ENCODE data around the gene SUPT4H1. TPM values are rescaled to one million over a fixed set of nuclear protein-coding genes. Genes with fewer than 3 reads are reported as not detected.

Gene SUPT4H1
- total RNA-seq, 5 donors from 2014 or later (not counting 1 experiment from before 2014, with no cell fraction given): 40.5 to 77.3 (median 63.2) TPM

- Mint-ChIP-seq H3K27me3 (no peaks in the 10 kb centered on the region), H3K4me3 (no peak overlapping the region), H3K4me1 (peaks cover 0 to 6% (median 5%) of the 10 kb centered on the region in 3 donors), H3K9me3 (no peaks in the 10 kb centered on the region), H3K36me3 (peaks cover 3% of the 10 kb centered on the region), H3K27ac (no peak overlapping the region)
- CTCF ChIA-PET: interaction anchor here (0.6 to 2.4 kb wide), 7 partner anchors 10 to 183 kb away, joined by 3 to 12 read pairs (median 4); partner anchors contain the start of gene HSF5 (in 1 of the 2)
- WGBS (ENCODE audit: insufficient coverage): 92% methylated on average over 10 of the region's 14 CpGs
- H3K36me3 ChIP-seq (ENCODE audit: control insufficient read depth in 2 of 2, extremely low read depth in 1 of 2, insufficient read depth in 1 of 2, low read length in 1 of 2): peaks cover 0 to 33% of the 10 kb centered on the region in 2 donors
- DNase-seq (no peak), ATAC-seq (replicated peaks in 1 of 4) (no peak)
- peaks cover 0 to 9% of the 10 kb centered on the region in 2 experiments for H3K4me1 ChIP-seq (ENCODE audit: control insufficient read depth in 1 of 2, extremely low read depth in 1 of 2, insufficient read depth in 2 of 2, low read length in 2 of 2)
- H3K4me3 ChIP-seq (ENCODE audit: control insufficient read depth in 1 of 2, extremely low read depth in 1 of 2, low read length in 1 of 2): no peak overlapping the region
- no peaks in the 10 kb centered on the region for H3K9me3 ChIP-seq
- H3K27me3 ChIP-seq (replicated peaks in 1 of 2; ENCODE audit: control insufficient read depth in 2 of 2, extremely low read depth in 1 of 2, insufficient read depth in 2 of 2, low read length in 1 of 2): no peaks in the 10 kb centered on the region
- H3K27ac ChIP-seq (ENCODE audit: low read length): no peak overlapping the region
- POLR2A ChIA-PET: no interaction called here
These were observed 47.1 kb downstream of the SUPT4H1 start for GRCh38 chr17:58304750-58305486.

DNA sequence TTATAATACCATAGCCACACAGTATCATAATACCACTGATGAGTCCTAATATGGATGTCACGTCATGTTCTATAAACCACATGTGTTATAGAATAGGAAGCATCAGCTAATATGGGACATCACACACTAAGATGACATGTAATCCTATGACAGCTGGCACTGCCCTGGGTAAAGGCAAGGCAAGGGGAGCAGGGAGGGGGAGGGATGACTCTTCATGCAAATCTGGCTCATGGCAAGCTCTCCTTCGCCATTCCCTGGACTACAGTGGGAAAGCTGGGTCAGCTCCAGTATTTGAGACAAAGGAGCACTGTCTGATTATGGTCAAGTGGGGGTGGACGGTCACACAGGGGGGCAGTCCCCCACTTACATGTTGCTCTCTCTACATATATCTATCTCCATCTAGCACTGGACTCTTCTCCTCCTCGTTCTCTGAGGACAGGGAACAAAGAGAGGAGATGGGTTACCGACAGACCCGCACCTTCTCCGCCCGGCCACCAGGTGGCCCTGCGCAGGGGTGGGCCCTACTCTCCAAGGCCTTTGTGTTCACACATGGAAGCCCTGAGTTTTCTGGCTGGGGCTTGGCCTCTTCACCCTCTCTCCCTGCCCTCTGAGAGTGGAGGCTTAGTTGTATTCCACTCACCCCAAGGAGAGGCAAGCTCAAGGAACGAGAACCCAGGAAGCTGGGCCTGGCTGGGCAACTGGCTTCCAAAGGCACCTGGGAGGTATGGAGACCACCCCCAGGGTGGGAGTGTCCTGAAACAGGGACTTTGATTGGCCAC lies 47.8 kb downstream of the SUPT4H1 start:
- H3K27me3 ChIP-seq (replicated peaks in 1 of 2; ENCODE audit: control insufficient read depth in 2 of 2, extremely low read depth in 1 of 2, insufficient read depth in 2 of 2, low read length in 1 of 2): no peaks in the 10 kb centered on the region
- ATAC-seq (replicated peaks in 1 of 4) (peak; percentile 85 to 90 (median 86)), DNase-seq (peak in 34 of 35 experiments; percentile 28 to 73 (median 54))
- CTCF ChIA-PET: interaction anchor here (0.8 to 2.4 kb wide), 8 partner anchors 14 to 184 kb away, joined by 3 to 12 read pairs (median 5); partner anchors contain the start of genes HSF5 (in 1 of the 2) and RNF43 (in 1 of the 2)
- Mint-ChIP-seq H3K27me3 (no peaks in the 10 kb centered on the region), H3K9me3 (no peaks in the 10 kb centered on the region), H3K36me3 (peaks cover 1% of the 10 kb centered on the region), H3K4me1 (peaks cover 0 to 6% (median 5%) of the 10 kb centered on the region in 3 donors), H3K27ac (no peak overlapping the region), H3K4me3 (no peak overlapping the region)
- H3K9me3 ChIP-seq: no peaks in the 10 kb centered on the region
- H3K4me3 ChIP-seq (ENCODE audit: control insufficient read depth in 1 of 2, extremely low read depth in 1 of 2, low read length in 1 of 2): no peak overlapping the region
- H3K36me3 ChIP-seq (ENCODE audit: control insufficient read depth in 2 of 2, extremely low read depth in 1 of 2, insufficient read depth in 1 of 2, low read length in 1 of 2): peaks cover 0 to 25% of the 10 kb centered on the region in 2 donors
- POLR2A ChIA-PET: no interaction called here
- 47% methylated on average over 5 of the region's 10 CpGs for WGBS (ENCODE audit: insufficient coverage)
- H3K4me1 ChIP-seq (ENCODE audit: control insufficient read depth in 1 of 2, extremely low read depth in 1 of 2, insufficient read depth in 2 of 2, low read length in 2 of 2): peaks cover 0 to 9% of the 10 kb centered on the region in 2 experiments
- no peak overlapping the region for H3K27ac ChIP-seq (ENCODE audit: low read length)

GRCh38 chr17:58302919-58303585 lies 48.9 kb downstream of the SUPT4H1 start:
- Histone ChIP-seq H3K9me3 (no peaks in the 10 kb centered on the region), H3K4me1 (ENCODE audit: control insufficient read depth in 1 of 2, extremely low read depth in 1 of 2, insufficient read depth in 2 of 2, low read length in 2 of 2) (peaks cover 0 to 9% of the 10 kb centered on the region in 2 experiments), H3K27ac (ENCODE audit: low read length) (no peak overlapping the region), H3K4me3 (ENCODE audit: control insufficient read depth in 1 of 2, extremely low read depth in 1 of 2, low read length in 1 of 2) (no peak overlapping the region), H3K27me3 (replicated peaks in 1 of 2; ENCODE audit: control insufficient read depth in 2 of 2, extremely low read depth in 1 of 2, insufficient read depth in 2 of 2, low read length in 1 of 2) (no peaks in the 10 kb centered on the region), H3K36me3 (ENCODE audit: control insufficient read depth in 2 of 2, extremely low read depth in 1 of 2, insufficient read depth in 1 of 2, low read length in 1 of 2) (peaks cover 0 to 16% of the 10 kb centered on the region in 2 donors)
- WGBS (ENCODE audit: insufficient coverage): 93% methylated on average over 2 of the region's 9 CpGs
- ATAC-seq (replicated peaks in 1 of 4) (no peak), DNase-seq (no peak)
- Mint-ChIP-seq H3K27me3 (no peaks in the 10 kb centered on the region), H3K36me3 (no peaks in the 10 kb centered on the region), H3K27ac (no peak overlapping the region), H3K4me3 (no peak overlapping the region), H3K4me1 (peaks cover 0 to 6% (median 5%) of the 10 kb centered on the region in 3 donors), H3K9me3 (no peaks in the 10 kb centered on the region)
- ChIA-PET CTCF (interaction anchor here in 1 of 2 donors (1.2 to 2.4 kb wide), 3 partner anchors 15 to 114 kb away, joined by 5 to 12 read pairs (median 6); partner anchors contain the start of gene RNF43), POLR2A (no interaction called here)

DNA sequence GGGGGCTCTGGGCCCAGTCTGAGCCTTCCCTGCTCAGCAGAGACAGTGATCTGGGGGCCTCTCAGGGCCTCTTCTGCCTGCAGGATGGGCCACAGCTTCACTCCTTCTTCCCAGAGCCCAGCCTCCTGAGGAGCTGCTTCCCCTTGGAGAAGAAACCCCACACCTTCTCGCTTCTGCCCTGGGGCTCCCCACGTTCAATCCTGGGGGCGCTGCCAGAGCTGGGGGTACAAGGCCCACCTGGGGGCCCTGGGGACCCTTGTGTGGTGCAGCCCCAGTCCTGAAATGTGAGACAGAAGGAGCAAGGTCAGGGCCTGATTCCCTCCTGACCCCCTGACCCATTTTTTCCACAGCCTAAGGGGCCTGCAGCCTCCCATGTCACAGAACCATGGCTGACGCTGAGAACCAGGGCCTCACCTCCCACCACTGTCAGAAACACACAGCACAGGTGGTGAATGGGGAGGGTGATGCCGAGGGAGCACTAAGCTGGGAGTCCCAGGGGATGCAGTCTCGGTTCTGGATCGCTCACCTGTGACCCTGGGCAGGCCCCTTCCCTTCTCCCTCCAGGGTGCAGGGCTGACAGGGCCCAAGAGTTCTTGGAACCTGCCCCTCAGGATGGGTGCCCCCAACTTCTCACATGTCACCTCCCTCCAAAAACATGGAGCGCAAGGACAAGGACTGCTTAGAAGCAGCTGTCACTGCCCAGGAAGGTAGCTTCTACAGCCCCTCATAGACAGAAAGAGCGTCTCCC lies 49.7 kb downstream of the SUPT4H1 start:
- no peaks in the 10 kb centered on the region for H3K27me3 ChIP-seq (replicated peaks in 1 of 2; ENCODE audit: control insufficient read depth in 2 of 2, extremely low read depth in 1 of 2, insufficient read depth in 2 of 2, low read length in 1 of 2)
- H3K4me1 ChIP-seq (ENCODE audit: control insufficient read depth in 1 of 2, extremely low read depth in 1 of 2, insufficient read depth in 2 of 2, low read length in 2 of 2): peaks cover 0 to 9% of the 10 kb centered on the region in 2 experiments
- no peak overlapping the region for H3K27ac ChIP-seq (ENCODE audit: low read length)
- Mint-ChIP-seq H3K27ac (no peak overlapping the region), H3K4me1 (peaks cover 0 to 6% (median 5%) of the 10 kb centered on the region in 3 donors), H3K36me3 (no peaks in the 10 kb centered on the region), H3K9me3 (no peaks in the 10 kb centered on the region), H3K4me3 (no peak overlapping the region), H3K27me3 (no peaks in the 10 kb centered on the region)
- H3K4me3 ChIP-seq (ENCODE audit: control insufficient read depth in 1 of 2, extremely low read depth in 1 of 2, low read length in 1 of 2): no peak overlapping the region
- POLR2A ChIA-PET: no interaction called here
- no peak for DNase-seq
- no peak for ATAC-seq (replicated peaks in 1 of 4)
- H3K9me3 ChIP-seq: no peaks in the 10 kb centered on the region
- CTCF ChIA-PET: interaction anchor here in 1 of 2 donors (0.6 to 2.4 kb wide), 3 partner anchors 15 to 115 kb away, joined by 3 to 12 read pairs (median 6); partner anchors contain the start of gene RNF43
- WGBS (ENCODE audit: insufficient coverage): 94% methylated on average over 4 of the region's 9 CpGs
- peaks cover 0 to 9% of the 10 kb centered on the region in 2 donors for H3K36me3 ChIP-seq (ENCODE audit: control insufficient read depth in 2 of 2, extremely low read depth in 1 of 2, insufficient read depth in 1 of 2, low read length in 1 of 2)

DNA sequence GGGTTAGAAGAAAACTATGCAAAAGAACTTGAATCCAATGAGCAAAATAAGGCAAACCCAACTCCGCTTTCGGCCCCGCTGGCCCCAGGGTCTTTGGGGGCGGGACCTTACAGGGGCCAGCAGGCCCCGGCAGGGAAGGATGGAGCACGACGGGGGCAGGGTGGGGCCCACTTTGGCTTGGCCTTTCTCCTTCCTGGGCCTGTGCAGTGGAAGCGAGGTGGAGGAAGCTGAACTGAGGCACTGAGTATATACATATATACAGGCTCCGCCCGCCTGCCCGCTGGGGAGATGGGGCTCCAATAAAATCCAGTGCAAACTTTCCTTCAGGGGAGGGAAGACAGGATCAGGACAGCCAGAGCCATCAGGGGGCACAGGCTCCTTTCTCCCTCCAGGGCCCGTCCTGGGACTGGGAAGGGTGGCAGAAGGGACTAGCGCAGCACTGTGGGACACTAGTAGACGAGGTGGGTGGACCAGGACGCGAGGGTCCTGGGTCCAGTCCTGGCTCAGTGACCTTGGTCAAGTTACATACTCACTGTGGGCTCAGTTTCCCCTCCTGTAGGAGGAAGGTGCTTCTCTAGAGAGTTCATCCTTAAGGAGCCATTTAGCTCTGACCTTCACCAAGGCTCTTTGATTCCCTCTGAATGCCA lies 50.4 kb downstream of the SUPT4H1 start:
- ChIA-PET POLR2A (no interaction called here), CTCF (interaction anchor here in 1 of 2 donors (0.6 kb wide), 1 partner anchor 116 kb away, joined by 3 read pairs; the partner anchor contains the start of gene RNF43)
- Mint-ChIP-seq H3K9me3 (no peaks in the 10 kb centered on the region), H3K36me3 (no peaks in the 10 kb centered on the region), H3K27ac (no peak overlapping the region), H3K4me3 (no peak overlapping the region), H3K27me3 (no peaks in the 10 kb centered on the region), H3K4me1 (peaks cover 0 to 6% (median 5%) of the 10 kb centered on the region in 3 donors)
- Histone ChIP-seq H3K9me3 (no peaks in the 10 kb centered on the region), H3K27me3 (replicated peaks in 1 of 2; ENCODE audit: control insufficient read depth in 2 of 2, extremely low read depth in 1 of 2, insufficient read depth in 2 of 2, low read length in 1 of 2) (no peaks in the 10 kb centered on the region), H3K27ac (ENCODE audit: low read length) (no peak overlapping the region), H3K4me3 (ENCODE audit: control insufficient read depth in 1 of 2, extremely low read depth in 1 of 2, low read length in 1 of 2) (no peak overlapping the region), H3K36me3 (ENCODE audit: control insufficient read depth in 2 of 2, extremely low read depth in 1 of 2, insufficient read depth in 1 of 2, low read length in 1 of 2) (peaks cover 0 to 3% of the 10 kb centered on the region in 2 donors), H3K4me1 (ENCODE audit: control insufficient read depth in 1 of 2, extremely low read depth in 1 of 2, insufficient read depth in 2 of 2, low read length in 2 of 2) (peaks cover 0 to 9% of the 10 kb centered on the region in 2 experiments)
- ATAC-seq (replicated peaks in 1 of 4): no peak
- DNase-seq: no peak
- over 99% methylated on average over 8 of the region's 16 CpGs for WGBS (ENCODE audit: insufficient coverage)

All from T-cell (primary cell).